Midbrain (tissue), 1 donor: ENCODE data around the gene GTF2H2C_2.
"Not testable (repeated sequence)": the region's sequence is repeated elsewhere in the genome, so short reads cannot be mapped to it uniquely, and the experiment has no call there.

ENCODE experiments used
- DNase-seq: peaks from one replicate; lab custom pipeline; 2025; lab: John Stamatoyannopoulos, UW

The GTF2H2C_2 gene

GRCh38 chr5:70415117-70415516 is at the start of gene GTF2H2C_2:
GTF2H2C_2 (plus strand) TSS chr5:70415368.
- not testable (repeated sequence) for DNase-seq

- not testable (repeated sequence) for DNase-seq
These were observed 14.0 kb upstream of the GTF2H2C_2 start for GRCh38 chr5:70400984-70401686.

GRCh38 chr5:70421322-70421721 is 6.2 kb downstream of the GTF2H2C_2 start:
- DNase-seq, result not testable (repeated sequence)

- not testable (repeated sequence) for DNase-seq
These were observed 8.0 kb downstream of the GTF2H2C_2 start for GRCh38 chr5:70423215-70423614.

- not testable (repeated sequence) for DNase-seq
These were observed 23.4 kb downstream of the GTF2H2C_2 start for GRCh38 chr5:70438518-70438917.

GRCh38 chr5:70449565-70449964 is 34.4 kb downstream of the GTF2H2C_2 start:
- DNase-seq, result not testable (repeated sequence)

GRCh38 chr5:70451249-70451984 is 36.2 kb downstream of the GTF2H2C_2 start:
- DNase-seq, result not testable (repeated sequence)

- DNase-seq, result not testable (repeated sequence)
These were observed 41.9 kb downstream of the GTF2H2C_2 start for GRCh38 chr5:70457093-70457492.

- DNase-seq, result not testable (repeated sequence)
These were observed 44.0 kb downstream of the GTF2H2C_2 start for GRCh38 chr5:70459188-70459587.

- DNase-seq, result not testable (repeated sequence)
These were observed 46.8 kb downstream of the GTF2H2C_2 start for GRCh38 chr5:70461984-70462383.

GRCh38 chr5:70464019-70464637 is 49.0 kb downstream of the GTF2H2C_2 start:
- DNase-seq, result not testable (repeated sequence)

GRCh38 chr5:70469926-70470509 is 54.9 kb downstream of the GTF2H2C_2 start:
- DNase-seq, result not testable (repeated sequence)
